HG03095 (cell line): ENCODE measurements around the gene UTS2.

Experiments
- ATAC-seq: cut with Tn5 transposase; IDR thresholded peaks from one replicate; pipeline ENCODE4 v1.9.1; 2021; ENCODE audit warnings: moderate library complexity; ENCODE audit not compliant: unreplicated experiment

The UTS2 gene

GRCh38 chr1:7863756-7864328, 11.0 kb upstream of the UTS2 start:
- no peak for ATAC-seq

DNA sequence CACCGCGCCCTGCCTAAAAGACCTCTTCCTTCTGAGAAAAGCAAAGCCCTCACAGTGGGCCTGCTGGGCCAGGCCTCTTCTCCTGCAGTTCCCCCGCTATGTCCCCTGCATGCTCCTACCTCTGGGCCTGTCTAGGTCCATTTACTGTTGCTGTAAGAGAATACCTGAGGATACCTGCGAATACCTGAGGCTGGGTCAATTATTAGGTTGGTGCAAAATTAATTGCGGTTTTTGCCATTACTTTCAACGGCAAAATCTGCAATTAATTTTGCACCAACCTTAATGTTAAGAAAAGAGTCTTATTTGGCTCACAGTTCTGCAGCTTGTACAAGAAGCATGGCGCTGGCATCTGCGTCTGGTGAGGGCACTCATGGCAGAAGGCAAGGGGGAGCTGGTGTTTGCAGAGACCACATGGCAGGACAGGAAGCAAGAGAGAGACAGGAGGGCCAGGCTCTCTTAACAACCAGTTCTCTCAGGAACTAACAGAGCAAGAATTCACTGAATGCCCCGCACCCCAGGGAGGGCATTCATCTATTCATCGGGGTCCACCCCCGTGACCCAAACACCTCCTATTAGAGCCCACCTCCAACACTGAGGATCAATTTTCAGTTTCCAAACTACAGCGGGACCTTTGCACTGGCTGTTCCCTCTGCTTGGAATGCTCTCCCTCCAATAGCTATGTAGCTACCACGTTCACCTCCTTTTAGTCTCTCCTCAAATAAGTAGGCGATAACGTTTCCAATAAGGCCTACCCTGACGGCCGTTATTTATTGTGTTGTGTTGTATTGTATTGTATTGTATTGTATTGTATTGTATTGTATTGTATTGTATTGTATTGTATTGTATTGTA, 9.6 kb upstream of the UTS2 start:
- no peak for ATAC-seq

DNA sequence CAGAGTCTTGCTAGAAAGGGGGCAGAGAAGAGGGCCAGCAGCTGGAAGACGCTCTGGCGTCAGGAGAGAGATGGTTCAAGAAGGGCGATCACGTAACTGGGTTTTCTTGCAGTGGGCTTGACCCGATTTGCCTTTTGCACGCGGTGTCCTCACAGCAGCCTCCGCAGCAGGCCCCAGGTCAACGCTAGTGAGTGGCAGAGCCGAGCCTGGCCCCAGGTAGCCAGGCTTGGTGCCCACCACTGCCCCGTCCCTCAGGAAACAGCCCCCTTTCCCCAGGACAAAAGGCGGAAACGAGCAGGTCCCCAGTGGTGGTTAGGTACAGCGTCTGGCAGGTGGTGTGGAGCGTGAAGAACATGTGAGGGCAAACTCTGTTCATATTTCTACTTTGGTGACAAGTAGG, 8.6 kb upstream of the UTS2 start:
- ATAC-seq: no peak

DNA sequence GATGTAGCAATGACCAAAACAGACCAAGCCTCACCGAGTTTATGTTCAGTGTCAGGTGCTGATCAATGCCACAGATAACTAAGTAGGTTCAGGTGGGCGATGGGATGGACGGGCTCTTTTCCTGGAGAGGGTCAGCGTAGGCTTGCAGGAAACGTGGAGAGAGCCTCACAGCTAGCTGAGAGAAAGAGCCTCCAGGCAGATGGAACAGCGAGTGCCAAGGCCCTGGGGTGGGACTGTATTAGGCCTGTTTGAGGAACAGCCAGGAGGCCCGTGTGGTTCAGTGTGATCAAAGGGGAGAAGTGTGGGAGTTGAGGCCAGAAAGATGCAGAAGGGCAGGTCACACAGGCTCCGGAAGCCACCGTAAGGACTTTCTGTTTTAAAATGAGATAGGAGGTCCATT, 7.3 kb upstream of the UTS2 start:
- ATAC-seq: no peak

- no peak for ATAC-seq
Measured at GRCh38 chr1:7859406-7859805, 6.5 kb upstream of the UTS2 start.

DNA sequence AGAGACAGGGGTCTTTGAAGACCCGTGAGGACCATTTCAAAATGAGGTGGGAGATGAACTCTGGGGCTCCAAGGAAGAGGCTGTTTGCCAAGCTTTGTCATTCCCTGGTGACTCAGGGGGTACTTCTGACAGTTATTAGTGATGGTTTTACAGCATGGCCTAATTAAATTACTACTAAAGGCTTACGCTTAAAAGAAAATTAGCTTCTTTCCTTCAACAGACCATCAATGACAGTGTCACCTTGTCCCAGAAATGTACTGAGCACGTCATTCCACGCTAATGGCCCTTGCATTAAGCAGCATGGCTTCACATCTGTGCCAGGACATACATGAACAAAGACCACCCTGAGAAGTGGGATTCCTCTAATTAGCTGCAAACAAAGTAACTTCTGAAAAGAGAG, 5.1 kb upstream of the UTS2 start:
- no peak for ATAC-seq

DNA sequence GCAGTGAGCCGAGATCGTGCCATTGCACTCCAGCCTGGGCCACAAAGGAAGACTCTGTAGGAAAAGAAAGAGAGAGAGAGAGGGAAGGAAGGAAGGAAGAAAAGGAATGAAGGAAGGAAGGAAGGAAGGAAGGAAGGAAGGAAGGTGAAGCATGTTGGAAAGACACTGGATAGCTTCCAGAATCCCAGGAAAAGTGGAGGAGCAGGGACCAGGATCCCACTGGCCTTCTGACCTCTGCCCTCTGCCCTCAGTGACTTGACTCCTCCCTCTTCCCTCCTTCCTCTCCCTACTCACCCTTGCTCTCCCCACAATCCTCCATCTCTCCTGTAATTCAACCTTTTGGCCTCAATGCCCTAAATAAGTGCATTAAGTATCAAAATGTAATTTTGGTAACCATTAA, 4.1 kb upstream of the UTS2 start:
- no peak for ATAC-seq

DNA sequence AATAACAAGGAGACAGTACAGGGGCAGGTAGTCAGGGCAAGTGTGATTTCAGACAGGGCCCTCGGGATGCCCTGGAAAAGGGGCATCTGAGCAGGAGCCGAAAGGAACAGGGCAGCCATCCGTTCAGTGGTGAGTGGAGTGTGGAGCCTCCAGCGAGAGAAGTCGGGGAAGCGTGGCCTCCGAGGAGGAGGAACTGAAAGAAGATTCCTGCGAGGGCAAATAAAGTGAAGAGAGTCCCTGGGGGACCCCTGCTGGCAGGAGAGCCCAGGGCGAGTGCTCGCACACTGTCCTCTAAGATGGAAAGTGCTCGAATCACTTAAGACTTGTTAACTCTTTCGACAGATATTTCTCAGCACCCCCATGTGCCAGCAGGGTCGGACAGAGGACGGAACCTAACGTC, 3.5 kb upstream of the UTS2 start:
- no peak for ATAC-seq

GRCh38 chr1:7853684-7854026, 790 bp upstream of the UTS2 start:
- ATAC-seq: no peak

DNA sequence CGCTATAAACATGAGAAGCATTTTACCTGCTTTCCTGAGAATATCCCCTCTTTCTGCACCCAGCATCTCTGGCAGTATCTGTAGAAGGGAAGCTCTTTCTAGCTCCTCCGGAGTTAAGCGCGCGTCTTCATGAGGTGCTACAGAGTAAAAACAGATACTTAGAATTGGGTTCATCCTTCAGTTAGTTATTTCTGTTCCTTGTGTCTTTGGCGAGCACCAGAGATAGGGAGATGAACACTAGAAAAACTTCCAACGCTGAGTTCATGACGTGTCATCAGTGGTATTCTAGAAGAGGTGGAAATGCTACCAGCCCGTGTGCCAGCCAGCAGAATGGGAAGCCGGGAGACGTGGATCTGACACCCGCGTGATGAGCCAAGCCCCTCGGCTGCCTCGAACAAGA, 2.1 kb downstream of the UTS2 start:
- no peak for ATAC-seq

GRCh38 chr1:7847599-7847998, 5.3 kb downstream of the UTS2 start:
- no peak for ATAC-seq

DNA sequence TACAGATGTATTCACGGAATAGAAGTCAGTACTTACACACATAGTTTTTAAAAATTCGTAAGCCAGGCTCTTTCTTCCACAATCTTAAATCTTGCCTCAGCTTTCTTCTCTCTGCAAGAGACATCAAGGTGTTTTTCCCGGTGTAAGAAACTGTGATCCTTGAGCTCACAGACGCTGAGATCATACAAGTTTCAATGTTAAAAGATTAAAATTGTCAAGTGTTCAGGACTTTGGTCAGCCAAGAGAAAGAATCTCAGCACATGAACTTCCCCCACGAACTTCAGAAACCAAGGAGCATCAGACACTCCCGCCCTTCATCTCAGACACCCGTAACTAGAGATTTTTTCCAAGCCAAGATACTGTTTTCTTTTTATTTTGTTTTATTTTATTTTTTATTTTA, 6.2 kb downstream of the UTS2 start:
- no peak for ATAC-seq

DNA sequence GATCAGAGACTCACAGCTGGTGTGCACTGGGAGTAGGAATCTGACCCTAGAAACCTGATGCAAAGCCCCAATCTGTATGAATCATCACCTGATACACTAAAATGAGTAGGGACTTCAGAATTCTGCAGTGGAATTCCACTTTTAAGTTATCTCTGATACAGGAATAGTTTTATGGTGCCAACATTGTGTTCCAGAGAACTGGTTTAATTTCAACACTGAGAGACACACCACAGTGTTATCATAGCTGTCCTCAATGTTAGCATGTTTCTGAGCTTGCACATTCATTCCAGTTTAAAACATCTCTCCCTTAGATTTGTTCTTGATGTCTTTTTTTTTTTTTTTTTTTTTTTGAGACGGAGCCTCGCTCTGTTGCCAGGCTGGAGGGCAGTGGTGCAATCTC, 7.1 kb downstream of the UTS2 start:
- ATAC-seq: no peak

- ATAC-seq: no peak
Measured at GRCh38 chr1:7842517-7842916, 10.3 kb downstream of the UTS2 start.

- no peak for ATAC-seq
Measured at GRCh38 chr1:7839526-7839925, 13.3 kb downstream of the UTS2 start.

GRCh38 chr1:7838714-7839113, 14.2 kb downstream of the UTS2 start:
- ATAC-seq: no peak

GRCh38 chr1:7833035-7833434, 19.8 kb downstream of the UTS2 start:
- no peak for ATAC-seq

DNA sequence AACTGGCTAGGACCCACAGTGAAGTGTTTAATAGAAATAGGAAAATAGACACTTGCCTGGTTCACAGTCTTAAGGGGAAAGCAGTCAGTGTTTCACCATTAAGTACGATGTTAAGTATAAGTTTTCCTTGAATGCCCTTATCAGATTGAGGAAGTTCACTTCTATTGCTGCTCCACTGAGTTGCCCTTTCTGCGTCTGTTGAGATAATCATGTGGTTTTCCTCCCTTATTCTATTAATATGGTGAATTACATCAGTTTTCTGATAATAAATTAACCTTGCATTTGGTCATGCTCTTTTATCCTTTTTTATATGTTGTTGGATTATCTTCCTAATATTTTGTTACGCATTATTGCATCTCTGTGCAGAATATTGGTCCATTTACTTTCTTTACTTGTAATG, 21.4 kb downstream of the UTS2 start:
- ATAC-seq: no peak

GRCh38 chr1:7827126-7827955, 25.5 kb downstream of the UTS2 start:
- ATAC-seq: no peak

GRCh38 chr1:7826363-7826762, 26.5 kb downstream of the UTS2 start:
- ATAC-seq: no peak

GRCh38 chr1:7824701-7825100, 28.2 kb downstream of the UTS2 start:
- no peak for ATAC-seq

GRCh38 chr1:7821282-7821681, 31.6 kb downstream of the UTS2 start:
- no peak for ATAC-seq
